Measurements from ENCODE around the gene KRTAP16-1. TPM values are rescaled to one million over a fixed set of nuclear protein-coding genes. Genes with fewer than 3 reads are reported as not detected.
"Not testable (repeated sequence)": the region's sequence is repeated elsewhere in the genome, so short reads cannot be mapped to it uniquely, and the experiment has no call there.

Gene KRTAP16-1
- total RNA-seq, 1 experiment from 2014 or later = not detected

GRCh38 chr17:41284043-41284442 is 25.1 kb downstream of the KRTAP16-1 start (continued):
- no peak for TF ChIP-seq ZSCAN18 (CRISPR knock-in tag; IDR thresholded peaks at IDR 0.05)
- no peak for TF ChIP-seq ZNF671 (CRISPR knock-in tag; IDR thresholded peaks at IDR 0.05)
- no peak for TF ChIP-seq KAT7 (CRISPR knock-in tag; IDR thresholded peaks at IDR 0.05; ENCODE audit: borderline replicate concordance)

GRCh38 chr17:41278176-41278955 is 30.7 kb downstream of the KRTAP16-1 start:
- CTCF ChIA-PET = no interaction called here
- ATAC-seq (no peak), DNase-seq (ENCODE audit: low spot score) (no peak)
- Mint-ChIP-seq H3K9me3 (peaks cover 13% of the 10 kb centered on the region), H3K27ac (no peak overlapping the region), H3K36me3 (no peaks in the 10 kb centered on the region), H3K4me1 (peaks cover 3% of the 10 kb centered on the region), H3K4me3 (no peak overlapping the region), H3K27me3 (ENCODE audit: low read depth) (no peaks in the 10 kb centered on the region)
- no peak for TF ChIP-seq GTF2I (CRISPR knock-in tag; conservative IDR thresholded peaks at IDR 0.05)
- TF ChIP-seq SMAD3 (CRISPR knock-in tag; IDR thresholded peaks at IDR 0.05; ENCODE audit: borderline replicate concordance) = no peak
- TF ChIP-seq ZNF219 (CRISPR knock-in tag; IDR thresholded peaks at IDR 0.05; ENCODE audit: borderline replicate concordance) = no peak
- TF ChIP-seq ARID4B (CRISPR knock-in tag; IDR thresholded peaks at IDR 0.05; ENCODE audit: borderline replicate concordance) = no peak
- TF ChIP-seq MYBL2 (CRISPR knock-in tag; IDR thresholded peaks at IDR 0.05) = no peak
- no peak for TF ChIP-seq NFE2L1 (CRISPR knock-in tag; IDR thresholded peaks at IDR 0.05)
- TF ChIP-seq NFYB (CRISPR knock-in tag; conservative IDR thresholded peaks at IDR 0.05; ENCODE audit: low read depth) = no peak
- TF ChIP-seq STAT6 (CRISPR knock-in tag; conservative IDR thresholded peaks at IDR 0.05; ENCODE audit: low read depth) = no peak
- TF ChIP-seq ZNF512 (CRISPR knock-in tag; IDR thresholded peaks at IDR 0.05; ENCODE audit: borderline replicate concordance) = no peak
- no peak for TF ChIP-seq E2F5 (CRISPR knock-in tag; IDR thresholded peaks at IDR 0.05)
- TF ChIP-seq MXD4 (CRISPR knock-in tag; IDR thresholded peaks at IDR 0.05; ENCODE audit: borderline replicate concordance) = no peak
- no peak for TF ChIP-seq NR2C2 (CRISPR knock-in tag; IDR thresholded peaks at IDR 0.05)
- POLR2A ChIA-PET = no interaction called here

GRCh38 chr17:41275648-41276190 is 33.4 kb downstream of the KRTAP16-1 start, which contains the start of gene KRTAP9-7:
TSS of gene KRTAP9-7 (plus strand) at chr17:41275698. CDS start at chr17:41275698, 0 bp downstream.
- H3K27me3 Mint-ChIP-seq (ENCODE audit: low read depth); H3K4me3 Mint-ChIP-seq; H3K4me1 Mint-ChIP-seq; POLR2A ChIA-PET; H3K27ac Mint-ChIP-seq; ATAC-seq; DNase-seq (ENCODE audit: low spot score); H3K36me3 Mint-ChIP-seq: not testable (repeated sequence)
- H3K9me3 Mint-ChIP-seq = peaks cover 10% of the 10 kb centered on the region
- CTCF ChIA-PET = interaction anchor here (1.3 kb wide), 1 partner anchor 47 kb away, joined by 3 read pairs; no protein-coding TSS in a partner anchor
